GM23338 (cell line): Measurements from ENCODE around the gene ALDH1A2. TPM values are rescaled to one million over a fixed set of nuclear protein-coding genes. Genes with fewer than 3 reads are reported as not detected.

Source experiments
- ATAC-seq: fragments of 200-7000 bp; cut with Tn5 transposase; 3 replicates; pipeline ENCODE4 v1.9.1; 2020
- DNase-seq: peaks from one replicate; pipeline ENCODE4 v3.0.0-alpha.2; 2015; ENCODE audit warnings: low spot score
- H2AFZ ChIP-seq: fragments of 200-600 bp; sonication (generic); 2 replicates; pipeline ENCODE4 v1.8.0; 2016; ENCODE audit warnings: antibody characterized with exemption, mild to moderate bottlenecking, moderate library complexity
- H3F3A ChIP-seq: fragments of 200-600 bp; sonication (generic); replicated peaks from 2 replicates; pipeline ENCODE4 v1.8.0; 2017; ENCODE audit warnings: antibody characterized with exemption, mixed run types, low read depth
- H3K27ac ChIP-seq: fragments of 200-600 bp; sonication (generic); 2 replicates; pipeline ENCODE4 v1.6.1; 2016; ENCODE audit warnings: low read depth
- H3K27me3 ChIP-seq: fragments of 200-600 bp; sonication (generic); 2 replicates; pipeline ENCODE4 v1.8.0; 2016; ENCODE audit warnings: mild to moderate bottlenecking, mixed run types, moderate library complexity; ENCODE audit not compliant: insufficient read depth
- H3K36me3 ChIP-seq: fragments of 200-600 bp; sonication (generic); 2 replicates; pipeline ENCODE4 v1.8.0; 2016; ENCODE audit warnings: mild to moderate bottlenecking; ENCODE audit not compliant: insufficient read depth
- H3K4me1 ChIP-seq: fragments of 200-600 bp; sonication (generic); 2 replicates; pipeline ENCODE4 v1.8.0; 2016; ENCODE audit warnings: mild to moderate bottlenecking, moderate library complexity; ENCODE audit not compliant: insufficient read depth
- H3K4me2 ChIP-seq: fragments of 200-600 bp; sonication (generic); 2 replicates; pipeline ENCODE4 v1.7.1; 2017; ENCODE audit warnings: mixed run types
- H3K4me3 ChIP-seq: fragments of 200-600 bp; sonication (generic); 2 replicates; pipeline ENCODE4 v1.6.1; 2016; ENCODE audit warnings: mixed run types
- H3K79me2 ChIP-seq: fragments of 200-600 bp; sonication (generic); replicated peaks from 2 replicates; pipeline ENCODE4 v1.8.0; 2017; ENCODE audit warnings: mild to moderate bottlenecking; ENCODE audit not compliant: insufficient read depth
- H3K9me2 ChIP-seq: fragments of 200-600 bp; sonication (generic); 2 replicates; pipeline ENCODE4 v1.8.0; 2017; ENCODE audit not compliant: insufficient read depth
- H4K20me1 ChIP-seq: fragments of 200-600 bp; sonication (generic); replicated peaks from 2 replicates; pipeline ENCODE4 v1.8.0; 2017; ENCODE audit warnings: mild to moderate bottlenecking; ENCODE audit not compliant: insufficient read depth
- H3K27ac Mint-ChIP-seq: 2 replicates; pipeline ENCODE4 v1.8.0; 2020; ENCODE audit warnings: inconsistent platforms, mild to moderate bottlenecking, moderate library complexity, mixed read lengths
- H3K27me3 Mint-ChIP-seq: 3 replicates; pipeline ENCODE4 v1.8.0; 2022; ENCODE audit warnings: low read depth, mild to moderate bottlenecking, moderate library complexity, mixed read lengths, inconsistent platforms; ENCODE audit not compliant: insufficient read depth, poor library complexity
- H3K36me3 Mint-ChIP-seq: 3 replicates; pipeline ENCODE4 v1.8.0; 2021; ENCODE audit warnings: low read depth, mild to moderate bottlenecking, inconsistent platforms, moderate library complexity, mixed read lengths
- H3K4me1 Mint-ChIP-seq: 3 replicates; pipeline ENCODE4 v1.8.0; 2020; ENCODE audit warnings: mild to moderate bottlenecking, inconsistent platforms, mixed read lengths
- H3K4me3 Mint-ChIP-seq: 3 replicates; pipeline ENCODE4 v1.8.0; 2021; ENCODE audit warnings: moderate library complexity, mild to moderate bottlenecking, inconsistent platforms, mixed read lengths
- H3K9me3 Mint-ChIP-seq: 3 replicates; pipeline ENCODE4 v1.8.0; 2020; ENCODE audit warnings: moderate library complexity, mild to moderate bottlenecking, inconsistent platforms, mixed read lengths
- CREB1 ChIP-seq: fragments of 250-450 bp; sonication (Bioruptor Pico); IDR thresholded peaks from 2 replicates; pipeline ENCODE4 v1.5.0; 2020; ENCODE audit warnings: low read depth, mild to moderate bottlenecking, moderate library complexity
- EZH2 ChIP-seq: fragments of 200-600 bp; sonication (generic); IDR thresholded peaks from one replicate; pipeline ENCODE4 v1.8.0; 2017; ENCODE audit warnings: antibody characterized with exemption, mild to moderate bottlenecking, low read depth; ENCODE audit not compliant: unreplicated experiment
- EZH2phosphoT487 ChIP-seq: fragments of 200-600 bp; sonication (generic); IDR thresholded peaks from one replicate; pipeline ENCODE4 v1.8.1; 2018; ENCODE audit warnings: antibody characterized with exemption; ENCODE audit not compliant: unreplicated experiment
- JUNB ChIP-seq: IDR thresholded peaks from one replicate; pipeline ENCODE4 v1.6.1; 2016; ENCODE audit warnings: antibody characterized with exemption; ENCODE audit not compliant: unreplicated experiment
- NANOG ChIP-seq: IDR thresholded peaks from 2 replicates; pipeline ENCODE4 v1.6.1; 2016; ENCODE audit warnings: antibody characterized with exemption, borderline replicate concordance
- STAT1 ChIP-seq: IDR thresholded peaks from one replicate; pipeline ENCODE4 v1.6.1; 2016; ENCODE audit warnings: antibody characterized with exemption; ENCODE audit not compliant: unreplicated experiment
- ZNF114 ChIP-seq: fragments of 250-450 bp; sonication (Bioruptor Pico); IDR thresholded peaks from 2 replicates; pipeline ENCODE4 v1.5.0; 2020; ENCODE audit warnings: mild to moderate bottlenecking, moderate library complexity
- ZNF331 ChIP-seq: fragments of 250-450 bp; sonication (Bioruptor Pico); IDR thresholded peaks from 2 replicates; pipeline ENCODE4 v1.5.0; 2020; ENCODE audit warnings: low read depth, mild to moderate bottlenecking, moderate library complexity
- polyA plus RNA-seq: library from polyadenylated mRNA; unstranded; fragments of >200 nt; fragmentation: Nextera tagmentation; extraction: Ambion mirVana; gene quantifications from 2 replicates; pipeline ENCODE4 v1.2.1, GENCODE V29; 2016
- total RNA-seq: library from RNA; depleted of rRNA; stranded (reverse); fragments of >200 nt; shearing (Covaris generic); gene quantifications from 2 replicates; pipeline ENCODE4 v1.2.3, GENCODE V29; 2014
- TF ChIP-seq, protein P1 (sequence below): fragments of 250-450 bp; sonication (Bioruptor Pico); IDR thresholded peaks from 2 replicates; pipeline ENCODE4 v1.5.0; 2020; ENCODE audit warnings: mild to moderate bottlenecking, moderate library complexity
- TF ChIP-seq, protein P2 (sequence below), 2 experiments: fragments of 200-600 bp in 1 of 2; sonication (generic) in 1 of 2; conservative IDR thresholded peaks; 2 replicates each; pipeline versions ENCODE4 v1.5.1 to v1.6.1; 2016 to 2017; ENCODE audit warnings: antibody characterized with exemption in 2 of 2, low read depth in 2 of 2, mild to moderate bottlenecking in 2 of 2, moderate library complexity in 1 of 2
- TF ChIP-seq, protein P3 (sequence below): IDR thresholded peaks from one replicate; pipeline ENCODE4 v1.6.1; 2018; ENCODE audit warnings: antibody characterized with exemption; ENCODE audit not compliant: unreplicated experiment

ALDH1A2 gene
- total and polyA plus RNA-seq, 2 experiments from 2014 or later, result 0.80 TPM; not detected in 1

DNA sequence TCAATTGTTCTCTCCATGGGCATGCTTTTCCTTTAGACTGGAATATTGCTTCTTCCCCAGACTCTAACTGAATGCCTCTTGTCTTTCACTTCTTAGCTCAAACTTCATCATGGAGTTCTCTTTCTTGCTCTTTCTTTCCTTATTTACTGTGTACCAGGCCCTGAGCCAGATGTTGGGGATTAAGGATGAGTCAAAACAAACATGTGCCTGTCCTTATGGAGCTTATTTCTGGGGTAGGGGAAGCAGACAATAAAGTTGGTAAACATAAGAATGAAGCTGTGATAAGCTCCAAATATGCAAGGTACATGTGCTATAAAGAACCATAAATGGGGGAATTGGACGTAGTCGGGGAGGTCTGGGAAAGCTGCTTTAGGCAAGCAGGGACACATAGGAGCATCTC is 145.8 kb downstream of the ALDH1A2 start (continued):
- TF ChIP-seq, protein P1, sequence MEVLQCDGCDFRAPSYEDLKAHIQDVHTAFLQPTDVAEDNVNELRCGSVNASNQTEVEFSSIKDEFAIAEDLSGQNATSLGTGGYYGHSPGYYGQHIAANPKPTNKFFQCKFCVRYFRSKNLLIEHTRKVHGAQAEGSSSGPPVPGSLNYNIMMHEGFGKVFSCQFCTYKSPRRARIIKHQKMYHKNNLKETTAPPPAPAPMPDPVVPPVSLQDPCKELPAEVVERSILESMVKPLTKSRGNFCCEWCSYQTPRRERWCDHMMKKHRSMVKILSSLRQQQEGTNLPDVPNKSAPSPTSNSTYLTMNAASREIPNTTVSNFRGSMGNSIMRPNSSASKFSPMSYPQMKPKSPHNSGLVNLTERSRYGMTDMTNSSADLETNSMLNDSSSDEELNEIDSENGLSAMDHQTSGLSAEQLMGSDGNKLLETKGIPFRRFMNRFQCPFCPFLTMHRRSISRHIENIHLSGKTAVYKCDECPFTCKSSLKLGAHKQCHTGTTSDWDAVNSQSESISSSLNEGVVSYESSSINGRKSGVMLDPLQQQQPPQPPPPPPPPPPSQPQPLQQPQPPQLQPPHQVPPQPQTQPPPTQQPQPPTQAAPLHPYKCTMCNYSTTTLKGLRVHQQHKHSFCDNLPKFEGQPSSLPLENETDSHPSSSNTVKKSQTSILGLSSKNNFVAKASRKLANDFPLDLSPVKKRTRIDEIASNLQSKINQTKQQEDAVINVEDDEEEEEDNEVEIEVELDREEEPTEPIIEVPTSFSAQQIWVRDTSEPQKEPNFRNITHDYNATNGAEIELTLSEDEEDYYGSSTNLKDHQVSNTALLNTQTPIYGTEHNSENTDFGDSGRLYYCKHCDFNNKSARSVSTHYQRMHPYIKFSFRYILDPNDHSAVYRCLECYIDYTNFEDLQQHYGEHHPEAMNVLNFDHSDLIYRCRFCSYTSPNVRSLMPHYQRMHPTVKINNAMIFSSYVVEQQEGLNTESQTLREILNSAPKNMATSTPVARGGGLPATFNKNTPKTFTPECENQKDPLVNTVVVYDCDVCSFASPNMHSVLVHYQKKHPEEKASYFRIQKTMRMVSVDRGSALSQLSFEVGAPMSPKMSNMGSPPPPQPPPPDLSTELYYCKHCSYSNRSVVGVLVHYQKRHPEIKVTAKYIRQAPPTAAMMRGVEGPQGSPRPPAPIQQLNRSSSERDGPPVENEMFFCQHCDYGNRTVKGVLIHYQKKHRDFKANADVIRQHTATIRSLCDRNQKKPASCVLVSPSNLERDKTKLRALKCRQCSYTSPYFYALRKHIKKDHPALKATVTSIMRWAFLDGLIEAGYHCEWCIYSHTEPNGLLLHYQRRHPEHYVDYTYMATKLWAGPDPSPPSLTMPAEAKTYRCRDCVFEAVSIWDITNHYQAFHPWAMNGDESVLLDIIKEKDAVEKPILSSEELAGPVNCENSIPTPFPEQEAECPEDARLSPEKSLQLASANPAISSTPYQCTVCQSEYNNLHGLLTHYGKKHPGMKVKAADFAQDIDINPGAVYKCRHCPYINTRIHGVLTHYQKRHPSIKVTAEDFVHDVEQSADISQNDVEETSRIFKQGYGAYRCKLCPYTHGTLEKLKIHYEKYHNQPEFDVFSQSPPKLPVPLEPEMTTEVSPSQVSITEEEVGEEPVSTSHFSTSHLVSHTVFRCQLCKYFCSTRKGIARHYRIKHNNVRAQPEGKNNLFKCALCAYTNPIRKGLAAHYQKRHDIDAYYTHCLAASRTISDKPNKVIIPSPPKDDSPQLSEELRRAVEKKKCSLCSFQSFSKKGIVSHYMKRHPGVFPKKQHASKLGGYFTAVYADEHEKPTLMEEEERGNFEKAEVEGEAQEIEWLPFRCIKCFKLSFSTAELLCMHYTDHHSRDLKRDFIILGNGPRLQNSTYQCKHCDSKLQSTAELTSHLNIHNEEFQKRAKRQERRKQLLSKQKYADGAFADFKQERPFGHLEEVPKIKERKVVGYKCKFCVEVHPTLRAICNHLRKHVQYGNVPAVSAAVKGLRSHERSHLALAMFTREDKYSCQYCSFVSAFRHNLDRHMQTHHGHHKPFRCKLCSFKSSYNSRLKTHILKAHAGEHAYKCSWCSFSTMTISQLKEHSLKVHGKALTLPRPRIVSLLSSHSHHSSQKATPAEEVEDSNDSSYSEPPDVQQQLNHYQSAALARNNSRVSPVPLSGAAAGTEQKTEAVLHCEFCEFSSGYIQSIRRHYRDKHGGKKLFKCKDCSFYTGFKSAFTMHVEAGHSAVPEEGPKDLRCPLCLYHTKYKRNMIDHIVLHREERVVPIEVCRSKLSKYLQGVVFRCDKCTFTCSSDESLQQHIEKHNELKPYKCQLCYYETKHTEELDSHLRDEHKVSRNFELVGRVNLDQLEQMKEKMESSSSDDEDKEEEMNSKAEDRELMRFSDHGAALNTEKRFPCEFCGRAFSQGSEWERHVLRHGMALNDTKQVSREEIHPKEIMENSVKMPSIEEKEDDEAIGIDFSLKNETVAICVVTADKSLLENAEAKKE (CRISPR knock-in tag), result no peak
- TF ChIP-seq ZNF331 (CRISPR knock-in tag), result no peak

DNA sequence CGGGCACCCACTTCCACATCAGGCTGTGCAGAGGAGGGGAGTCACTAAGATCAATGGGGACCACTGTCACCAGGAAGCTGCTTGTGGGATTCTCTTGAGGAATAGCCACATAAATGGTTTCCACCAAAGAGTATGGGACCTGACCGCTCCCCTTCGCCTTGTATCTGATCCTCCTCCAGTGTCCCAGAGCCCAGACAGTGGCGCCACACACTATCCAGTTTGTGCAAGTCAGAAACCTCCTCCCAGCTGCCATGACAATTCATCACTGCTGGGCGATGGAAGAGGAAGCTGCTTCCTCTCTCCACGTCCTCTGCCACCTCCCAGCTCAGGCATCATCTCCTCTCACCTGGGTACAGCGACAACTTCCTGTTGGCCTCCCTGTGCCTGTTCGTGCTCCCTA is 147.5 kb downstream of the ALDH1A2 start:
- Mint-ChIP-seq H3K4me3 (no peak overlapping the region), H3K4me1 (no peaks in the 10 kb centered on the region), H3K36me3 (no peaks in the 10 kb centered on the region), H3K27me3 (peaks cover 8% of the 10 kb centered on the region), H3K27ac (no peak overlapping the region), H3K9me3 (no peaks in the 10 kb centered on the region)
- DNase-seq, result no peak
- Histone ChIP-seq H4K20me1 (no peaks in the 10 kb centered on the region), H3K4me2 (no peak overlapping the region), H3K27ac (no peak overlapping the region), H3K4me1 (no peaks in the 10 kb centered on the region), H3K79me2 (no peaks in the 10 kb centered on the region), H2AFZ (no peak overlapping the region), H3K9me2 (peaks cover 8% of the 10 kb centered on the region; the same call in 1 of the 2 replicates), H3F3A (no peaks in the 10 kb centered on the region), H3K4me3 (no peak overlapping the region), H3K27me3 (no peaks in the 10 kb centered on the region), H3K36me3 (no peaks in the 10 kb centered on the region)
- ATAC-seq, result no peak
- TF ChIP-seq ZNF331 (CRISPR knock-in tag) (no peak), CREB1 (CRISPR knock-in tag) (no peak), JUNB (no peak), EZH2 (no peak), EZH2phosphoT487 (no peak), NANOG (no peak), STAT1 (no peak), ZNF114 (no peak)
- TF ChIP-seq, protein P2, sequence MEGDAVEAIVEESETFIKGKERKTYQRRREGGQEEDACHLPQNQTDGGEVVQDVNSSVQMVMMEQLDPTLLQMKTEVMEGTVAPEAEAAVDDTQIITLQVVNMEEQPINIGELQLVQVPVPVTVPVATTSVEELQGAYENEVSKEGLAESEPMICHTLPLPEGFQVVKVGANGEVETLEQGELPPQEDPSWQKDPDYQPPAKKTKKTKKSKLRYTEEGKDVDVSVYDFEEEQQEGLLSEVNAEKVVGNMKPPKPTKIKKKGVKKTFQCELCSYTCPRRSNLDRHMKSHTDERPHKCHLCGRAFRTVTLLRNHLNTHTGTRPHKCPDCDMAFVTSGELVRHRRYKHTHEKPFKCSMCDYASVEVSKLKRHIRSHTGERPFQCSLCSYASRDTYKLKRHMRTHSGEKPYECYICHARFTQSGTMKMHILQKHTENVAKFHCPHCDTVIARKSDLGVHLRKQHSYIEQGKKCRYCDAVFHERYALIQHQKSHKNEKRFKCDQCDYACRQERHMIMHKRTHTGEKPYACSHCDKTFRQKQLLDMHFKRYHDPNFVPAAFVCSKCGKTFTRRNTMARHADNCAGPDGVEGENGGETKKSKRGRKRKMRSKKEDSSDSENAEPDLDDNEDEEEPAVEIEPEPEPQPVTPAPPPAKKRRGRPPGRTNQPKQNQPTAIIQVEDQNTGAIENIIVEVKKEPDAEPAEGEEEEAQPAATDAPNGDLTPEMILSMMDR (conservative IDR thresholded peaks at IDR 0.05; ENCODE audit: low read depth in 2 of 2), result no peak
- TF ChIP-seq, protein P3, sequence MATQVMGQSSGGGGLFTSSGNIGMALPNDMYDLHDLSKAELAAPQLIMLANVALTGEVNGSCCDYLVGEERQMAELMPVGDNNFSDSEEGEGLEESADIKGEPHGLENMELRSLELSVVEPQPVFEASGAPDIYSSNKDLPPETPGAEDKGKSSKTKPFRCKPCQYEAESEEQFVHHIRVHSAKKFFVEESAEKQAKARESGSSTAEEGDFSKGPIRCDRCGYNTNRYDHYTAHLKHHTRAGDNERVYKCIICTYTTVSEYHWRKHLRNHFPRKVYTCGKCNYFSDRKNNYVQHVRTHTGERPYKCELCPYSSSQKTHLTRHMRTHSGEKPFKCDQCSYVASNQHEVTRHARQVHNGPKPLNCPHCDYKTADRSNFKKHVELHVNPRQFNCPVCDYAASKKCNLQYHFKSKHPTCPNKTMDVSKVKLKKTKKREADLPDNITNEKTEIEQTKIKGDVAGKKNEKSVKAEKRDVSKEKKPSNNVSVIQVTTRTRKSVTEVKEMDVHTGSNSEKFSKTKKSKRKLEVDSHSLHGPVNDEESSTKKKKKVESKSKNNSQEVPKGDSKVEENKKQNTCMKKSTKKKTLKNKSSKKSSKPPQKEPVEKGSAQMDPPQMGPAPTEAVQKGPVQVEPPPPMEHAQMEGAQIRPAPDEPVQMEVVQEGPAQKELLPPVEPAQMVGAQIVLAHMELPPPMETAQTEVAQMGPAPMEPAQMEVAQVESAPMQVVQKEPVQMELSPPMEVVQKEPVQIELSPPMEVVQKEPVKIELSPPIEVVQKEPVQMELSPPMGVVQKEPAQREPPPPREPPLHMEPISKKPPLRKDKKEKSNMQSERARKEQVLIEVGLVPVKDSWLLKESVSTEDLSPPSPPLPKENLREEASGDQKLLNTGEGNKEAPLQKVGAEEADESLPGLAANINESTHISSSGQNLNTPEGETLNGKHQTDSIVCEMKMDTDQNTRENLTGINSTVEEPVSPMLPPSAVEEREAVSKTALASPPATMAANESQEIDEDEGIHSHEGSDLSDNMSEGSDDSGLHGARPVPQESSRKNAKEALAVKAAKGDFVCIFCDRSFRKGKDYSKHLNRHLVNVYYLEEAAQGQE, result no peak
